Astrocyte (in vitro differentiated cells and primary cell): Measurements from ENCODE around the gene FHIT.

Experiments used
- EZH2 ChIP-seq: IDR thresholded peaks from 2 replicates; pipeline ENCODE4 v1.6.1; 2012; ENCODE audit warnings: mild to moderate bottlenecking, low read length, inconsistent platforms; ENCODE audit not compliant: insufficient read depth
- TF ChIP-seq, protein P1 (sequence below): IDR thresholded peaks from 2 replicates; pipeline ENCODE4 v1.5.1; 2011; ENCODE audit warnings: low read depth, mild to moderate bottlenecking, inconsistent platforms, low read length, moderate library complexity; ENCODE audit not compliant: insufficient read depth

DNA sequence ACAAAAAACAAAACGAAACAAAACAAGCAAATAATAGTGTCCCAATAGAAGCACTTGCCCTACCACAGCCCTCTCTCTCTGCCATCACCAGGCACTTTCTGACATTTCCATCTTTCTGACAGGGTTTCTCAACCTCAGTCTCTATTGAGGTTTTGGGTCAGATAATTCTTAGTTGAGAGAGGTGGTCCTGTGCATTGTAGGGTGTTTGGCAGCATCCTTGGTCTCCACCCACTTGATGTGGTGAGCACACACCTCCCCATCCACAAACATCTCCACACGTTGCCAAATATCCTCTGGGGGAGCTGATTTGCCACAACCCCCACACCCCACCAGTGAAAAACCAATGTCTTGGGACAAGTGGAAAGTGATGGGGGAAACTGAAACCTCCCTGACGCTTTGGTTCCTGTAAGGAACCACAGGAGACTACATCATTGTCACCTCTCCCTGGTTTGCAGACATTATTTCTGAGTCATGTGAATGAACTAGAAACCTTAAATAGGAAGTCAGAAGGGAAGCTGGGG lies 1467.7 kb downstream of the FHIT start:
- TF ChIP-seq, protein P1, sequence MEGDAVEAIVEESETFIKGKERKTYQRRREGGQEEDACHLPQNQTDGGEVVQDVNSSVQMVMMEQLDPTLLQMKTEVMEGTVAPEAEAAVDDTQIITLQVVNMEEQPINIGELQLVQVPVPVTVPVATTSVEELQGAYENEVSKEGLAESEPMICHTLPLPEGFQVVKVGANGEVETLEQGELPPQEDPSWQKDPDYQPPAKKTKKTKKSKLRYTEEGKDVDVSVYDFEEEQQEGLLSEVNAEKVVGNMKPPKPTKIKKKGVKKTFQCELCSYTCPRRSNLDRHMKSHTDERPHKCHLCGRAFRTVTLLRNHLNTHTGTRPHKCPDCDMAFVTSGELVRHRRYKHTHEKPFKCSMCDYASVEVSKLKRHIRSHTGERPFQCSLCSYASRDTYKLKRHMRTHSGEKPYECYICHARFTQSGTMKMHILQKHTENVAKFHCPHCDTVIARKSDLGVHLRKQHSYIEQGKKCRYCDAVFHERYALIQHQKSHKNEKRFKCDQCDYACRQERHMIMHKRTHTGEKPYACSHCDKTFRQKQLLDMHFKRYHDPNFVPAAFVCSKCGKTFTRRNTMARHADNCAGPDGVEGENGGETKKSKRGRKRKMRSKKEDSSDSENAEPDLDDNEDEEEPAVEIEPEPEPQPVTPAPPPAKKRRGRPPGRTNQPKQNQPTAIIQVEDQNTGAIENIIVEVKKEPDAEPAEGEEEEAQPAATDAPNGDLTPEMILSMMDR: no peak
- TF ChIP-seq EZH2: no peak
